Neural progenitor cell (in vitro differentiated cells): ENCODE measurements around the gene CCNA1. TPM values are rescaled to one million over a fixed set of nuclear protein-coding genes. Genes with fewer than 3 reads are reported as not detected.

Source experiments
- DNase-seq: peaks from one replicate; pipeline ENCODE4 v3.0.0-alpha.2; 2016; ENCODE audit warnings: low spot score
- H2AFZ ChIP-seq: fragments of 200-600 bp; sonication (generic); replicated peaks from 2 replicates; pipeline ENCODE4 v1.6.1; 2016; ENCODE audit warnings: antibody characterized with exemption
- H3F3A ChIP-seq: fragments of 200-600 bp; sonication (generic); 2 replicates; pipeline ENCODE4 v1.6.1; 2016; ENCODE audit warnings: antibody characterized with exemption, low read depth
- H3K27ac ChIP-seq: fragments of 200-600 bp; sonication (generic); 2 replicates; pipeline ENCODE4 v1.5.1; 2016; ENCODE audit warnings: mild to moderate bottlenecking
- H3K27me3 ChIP-seq: fragments of 200-600 bp; sonication (generic); 2 replicates; pipeline ENCODE4 v1.6.1; 2016; ENCODE audit warnings: mild to moderate bottlenecking, moderate library complexity
- H3K36me3 ChIP-seq: fragments of 200-600 bp; sonication (generic); 2 replicates; pipeline ENCODE4 v1.5.1; 2016
- H3K4me1 ChIP-seq: fragments of 200-600 bp; sonication (generic); 2 replicates; pipeline ENCODE4 v1.6.1; 2016; ENCODE audit warnings: mixed run types
- H3K4me2 ChIP-seq: fragments of 200-600 bp; sonication (generic); 2 replicates; pipeline ENCODE4 v1.6.1; 2016
- H3K4me3 ChIP-seq: fragments of 200-600 bp; sonication (generic); 2 replicates; pipeline ENCODE4 v1.5.1; 2016
- H3K79me2 ChIP-seq: fragments of 200-600 bp; sonication (generic); 2 replicates; pipeline ENCODE4 v1.6.1; 2016; ENCODE audit warnings: low read depth
- H3K9ac ChIP-seq: fragments of 200-600 bp; sonication (generic); 2 replicates; pipeline ENCODE4 v1.6.1; 2016
- H3K9me3 ChIP-seq: fragments of 200-600 bp; sonication (generic); 2 replicates; pipeline ENCODE4 v1.5.1; 2016; ENCODE audit warnings: low read depth
- H4K20me1 ChIP-seq: fragments of 200-600 bp; sonication (generic); 2 replicates; pipeline ENCODE4 v1.6.1; 2016; ENCODE audit warnings: low read depth
- H3K27ac Mint-ChIP-seq: 3 replicates; pipeline ENCODE4 v1.8.0; 2021; ENCODE audit warnings: mixed read lengths
- H3K27me3 Mint-ChIP-seq: 2 replicates; pipeline ENCODE4 v1.8.0; 2022; ENCODE audit warnings: low read depth, mild to moderate bottlenecking, inconsistent platforms, moderate library complexity, mixed read lengths; ENCODE audit not compliant: insufficient read depth
- H3K36me3 Mint-ChIP-seq: 3 replicates; pipeline ENCODE4 v1.8.0; 2021; ENCODE audit warnings: mixed read lengths
- H3K4me1 Mint-ChIP-seq: 3 replicates; pipeline ENCODE4 v1.8.0; 2021; ENCODE audit warnings: mixed read lengths
- H3K4me3 Mint-ChIP-seq: 3 replicates; pipeline ENCODE4 v1.8.0; 2021; ENCODE audit warnings: mild to moderate bottlenecking, moderate library complexity, mixed read lengths
- H3K9me3 Mint-ChIP-seq: 3 replicates; pipeline ENCODE4 v1.8.0; 2020; ENCODE audit warnings: mixed read lengths
- CTCF ChIP-seq: fragments of 200-600 bp; sonication (generic); IDR thresholded peaks from 2 replicates; pipeline ENCODE4 v1.5.1; 2017; ENCODE audit warnings: antibody characterized with exemption, mild to moderate bottlenecking
- EZH2 ChIP-seq: fragments of 200-600 bp; sonication (generic); IDR thresholded peaks from 2 replicates; pipeline ENCODE4 v1.6.1; 2017; ENCODE audit warnings: antibody characterized with exemption, mild to moderate bottlenecking, moderate library complexity
- EZH2phosphoT487 ChIP-seq: fragments of 200-600 bp; sonication (generic); IDR thresholded peaks from 2 replicates; pipeline ENCODE4 v1.6.1; 2017; ENCODE audit warnings: antibody characterized with exemption
- total RNA-seq: library from RNA; depleted of rRNA; stranded (reverse); fragments of >200 nt; gene quantifications from 2 replicates; pipeline ENCODE4 v1.2.3, GENCODE V29; 2015; ENCODE audit warnings: low replicate concordance

CCNA1 gene
- total RNA-seq, 1 donor from 2014 or later: 0.37 TPM

- peaks cover 11% of the 10 kb centered on the region for H3K9me3 Mint-ChIP-seq
- H3K4me3 Mint-ChIP-seq: no peak overlapping the region
- no peak overlapping the region for H3K27ac Mint-ChIP-seq
- H3K4me1 Mint-ChIP-seq: peaks cover under 1% of the 10 kb centered on the region
- H3K9ac ChIP-seq: no peak overlapping the region
- no peak for DNase-seq
- H3K4me1 ChIP-seq: no peaks in the 10 kb centered on the region
- H3K9me3 ChIP-seq: no peaks in the 10 kb centered on the region
- peaks cover 9% of the 10 kb centered on the region for H3K27me3 Mint-ChIP-seq
- no peaks in the 10 kb centered on the region for H3K79me2 ChIP-seq
- no peaks in the 10 kb centered on the region for H3F3A ChIP-seq
- no peak overlapping the region for H3K27ac ChIP-seq
- H4K20me1 ChIP-seq: no peaks in the 10 kb centered on the region
- H3K4me3 ChIP-seq: no peak overlapping the region
- TF ChIP-seq EZH2 (no peak), EZH2phosphoT487 (no peak), CTCF (no peak)
- no peak overlapping the region for H2AFZ ChIP-seq
- no peaks in the 10 kb centered on the region for H3K36me3 ChIP-seq
- no peak overlapping the region for H3K4me2 ChIP-seq
- no peaks in the 10 kb centered on the region for H3K27me3 ChIP-seq
- H3K36me3 Mint-ChIP-seq: no peaks in the 10 kb centered on the region
These were observed 19.6 kb upstream of the CCNA1 start for GRCh38 chr13:36412736-36413135.

DNA sequence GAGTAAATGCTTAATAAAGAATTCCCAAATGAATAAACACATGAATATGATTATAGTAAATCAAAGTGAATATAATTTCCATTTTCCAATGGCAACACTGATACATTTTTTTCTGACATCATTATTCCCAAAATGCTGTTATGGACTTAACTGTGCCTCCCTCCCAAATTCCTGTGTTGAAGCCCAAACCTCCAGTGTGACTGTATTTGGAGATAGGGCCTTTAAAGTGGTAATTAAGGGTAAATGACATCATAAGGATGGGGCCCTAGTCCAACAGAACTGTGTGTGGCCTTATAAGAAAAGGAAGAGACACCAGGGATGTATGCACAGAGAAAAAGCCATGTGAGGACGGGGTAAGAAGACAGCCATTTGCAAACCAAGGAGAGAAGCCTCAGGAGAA, 19.1 kb upstream of the CCNA1 start:
- Mint-ChIP-seq H3K36me3 (no peaks in the 10 kb centered on the region), H3K9me3 (peaks cover 11% of the 10 kb centered on the region), H3K4me1 (peaks cover 5% of the 10 kb centered on the region), H3K27me3 (peaks cover 5% of the 10 kb centered on the region), H3K4me3 (no peak overlapping the region), H3K27ac (no peak overlapping the region)
- H3K4me3 ChIP-seq: no peak overlapping the region
- H3F3A ChIP-seq: no peaks in the 10 kb centered on the region
- no peaks in the 10 kb centered on the region for H3K27me3 ChIP-seq
- no peak overlapping the region for H3K4me2 ChIP-seq
- H3K9me3 ChIP-seq: no peaks in the 10 kb centered on the region
- no peak overlapping the region for H2AFZ ChIP-seq
- H4K20me1 ChIP-seq: no peaks in the 10 kb centered on the region
- H3K4me1 ChIP-seq: no peaks in the 10 kb centered on the region
- no peaks in the 10 kb centered on the region for H3K79me2 ChIP-seq
- no peak overlapping the region for H3K27ac ChIP-seq
- DNase-seq: no peak
- TF ChIP-seq EZH2phosphoT487 (no peak), CTCF (no peak), EZH2 (no peak)
- H3K36me3 ChIP-seq: no peaks in the 10 kb centered on the region
- no peak overlapping the region for H3K9ac ChIP-seq

- Histone ChIP-seq H2AFZ (no peak overlapping the region), H3K9ac (no peak overlapping the region), H3K4me2 (no peak overlapping the region), H3K4me3 (no peak overlapping the region), H3K36me3 (no peaks in the 10 kb centered on the region), H3K9me3 (no peaks in the 10 kb centered on the region), H3K79me2 (no peaks in the 10 kb centered on the region), H3K27ac (no peak overlapping the region), H3K27me3 (no peaks in the 10 kb centered on the region), H3K4me1 (no peaks in the 10 kb centered on the region), H4K20me1 (no peaks in the 10 kb centered on the region), H3F3A (no peaks in the 10 kb centered on the region)
- no peak overlapping the region for H3K4me3 Mint-ChIP-seq
- no peaks in the 10 kb centered on the region for H3K36me3 Mint-ChIP-seq
- H3K9me3 Mint-ChIP-seq: peaks cover 11% of the 10 kb centered on the region
- no peak overlapping the region for H3K27ac Mint-ChIP-seq
- peaks cover 5% of the 10 kb centered on the region for H3K27me3 Mint-ChIP-seq
- no peak for TF ChIP-seq CTCF
- no peak for TF ChIP-seq EZH2phosphoT487
- no peak for TF ChIP-seq EZH2
- H3K4me1 Mint-ChIP-seq: peaks cover 8% of the 10 kb centered on the region
- DNase-seq: no peak
These were observed 17.8 kb upstream of the CCNA1 start for GRCh38 chr13:36414461-36414860.

DNA sequence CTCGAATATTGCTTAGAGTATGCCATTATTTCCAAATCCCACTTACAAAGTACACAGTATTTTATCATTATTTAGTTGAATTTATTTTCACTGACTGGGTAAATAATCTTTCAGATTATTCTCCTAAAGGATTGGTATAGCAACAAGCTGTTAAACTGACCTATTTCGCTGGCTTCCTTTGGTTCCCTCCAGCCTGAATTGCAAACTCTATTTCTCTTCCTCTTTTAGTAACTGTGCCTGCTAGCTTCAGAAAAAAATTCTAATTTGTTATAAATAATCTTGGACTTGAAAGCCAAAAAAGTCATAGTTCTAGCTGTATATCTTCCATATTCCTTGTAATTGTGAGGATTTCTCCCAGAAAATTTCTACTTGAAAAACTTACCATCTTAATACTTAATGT, 15.0 kb upstream of the CCNA1 start:
- no peaks in the 10 kb centered on the region for H3K9me3 ChIP-seq
- H3K9ac ChIP-seq: no peak overlapping the region
- Mint-ChIP-seq H3K27me3 (peaks cover 5% of the 10 kb centered on the region), H3K9me3 (peaks cover 11% of the 10 kb centered on the region), H3K4me3 (no peak overlapping the region), H3K27ac (no peak overlapping the region), H3K36me3 (no peaks in the 10 kb centered on the region), H3K4me1 (peaks cover 10% of the 10 kb centered on the region)
- no peaks in the 10 kb centered on the region for H4K20me1 ChIP-seq
- no peaks in the 10 kb centered on the region for H3K36me3 ChIP-seq
- TF ChIP-seq CTCF: no peak
- no peak for TF ChIP-seq EZH2
- no peak for TF ChIP-seq EZH2phosphoT487
- H3K27ac ChIP-seq: no peak overlapping the region
- H3K27me3 ChIP-seq: no peaks in the 10 kb centered on the region
- no peak overlapping the region for H3K4me2 ChIP-seq
- H3K4me1 ChIP-seq: no peaks in the 10 kb centered on the region
- no peaks in the 10 kb centered on the region for H3F3A ChIP-seq
- DNase-seq: no peak
- no peak overlapping the region for H2AFZ ChIP-seq
- H3K4me3 ChIP-seq: no peak overlapping the region
- no peaks in the 10 kb centered on the region for H3K79me2 ChIP-seq
